HG03095 (cell line): ENCODE measurements around the gene CACNB4.
"Not testable (repeated sequence)": the region's sequence is repeated elsewhere in the genome, so short reads cannot be mapped to it uniquely, and the experiment has no call there.

Source experiments
- ATAC-seq: cut with Tn5 transposase; IDR thresholded peaks from one replicate; pipeline ENCODE4 v1.9.1; 2021; ENCODE audit warnings: moderate library complexity; ENCODE audit not compliant: unreplicated experiment

CACNB4 gene

DNA sequence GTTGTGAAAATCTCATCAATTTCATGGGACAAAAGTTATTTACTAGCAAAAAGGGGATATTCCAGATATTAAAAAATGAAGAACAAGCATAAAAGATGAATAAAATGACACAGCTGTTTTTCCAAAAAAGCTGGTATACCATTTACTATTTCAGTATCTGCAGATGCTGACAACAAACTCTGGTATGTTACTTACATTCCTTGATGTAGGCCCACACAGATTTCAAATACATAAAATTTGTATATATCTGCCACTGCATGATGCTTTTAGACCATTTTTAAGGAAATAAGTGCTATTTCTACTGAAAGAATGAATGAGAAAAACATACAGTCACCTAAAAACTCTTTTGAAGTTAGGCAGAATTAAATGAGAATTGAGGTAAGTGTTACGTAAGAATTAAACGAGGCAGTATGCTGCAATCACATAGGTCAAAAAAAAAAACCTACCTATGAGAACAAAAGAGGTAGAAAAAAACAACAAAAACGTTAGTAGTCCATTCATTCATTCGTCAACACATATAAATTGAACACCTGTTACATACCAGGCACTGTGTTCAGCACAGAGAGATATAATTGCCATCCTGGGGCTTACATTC lies 303.1 kb downstream of the CACNB4 start:
- no peak for ATAC-seq

GRCh38 chr2:151794422-151794821 lies 304.4 kb downstream of the CACNB4 start:
- ATAC-seq = not testable (repeated sequence)

GRCh38 chr2:151793123-151793522 lies 305.7 kb downstream of the CACNB4 start:
- ATAC-seq = no peak

DNA sequence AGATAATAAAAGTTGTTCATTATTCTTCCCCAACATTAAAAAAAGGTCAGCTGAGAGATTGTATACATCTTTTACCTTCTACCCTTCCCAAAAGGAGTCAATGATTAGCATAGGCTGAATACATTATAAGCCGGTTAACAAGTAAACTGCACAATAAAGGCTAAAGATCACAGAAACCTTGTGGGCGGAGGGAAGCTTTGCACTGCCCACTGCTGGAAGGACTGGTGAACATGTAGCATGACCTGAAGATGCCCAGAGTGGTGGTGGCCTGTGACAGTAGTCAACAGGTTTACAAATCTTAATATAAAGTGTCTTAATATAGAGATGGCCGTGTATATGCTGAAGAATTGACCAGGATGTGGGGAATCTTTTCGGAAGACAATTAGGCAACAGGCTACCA lies 306.3 kb downstream of the CACNB4 start:
- no peak for ATAC-seq

DNA sequence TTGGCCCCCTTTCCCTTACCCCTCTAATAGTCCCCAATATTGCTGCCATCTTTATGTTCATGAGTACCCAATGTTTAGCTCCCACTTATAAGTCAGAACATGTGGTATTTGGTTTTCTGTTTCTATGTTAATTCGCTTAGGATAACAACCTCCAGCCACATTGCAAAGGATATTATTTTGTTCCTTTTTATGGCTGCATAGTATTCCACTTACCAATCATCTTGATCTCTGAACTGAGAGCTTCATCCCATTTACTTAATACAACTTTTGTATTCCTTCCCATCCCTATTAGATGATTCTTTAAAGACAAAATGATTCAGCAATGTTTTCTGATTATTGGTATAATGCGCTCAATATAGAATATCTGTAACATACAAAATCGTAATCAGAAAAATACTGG lies 307.3 kb downstream of the CACNB4 start:
- no peak for ATAC-seq

DNA sequence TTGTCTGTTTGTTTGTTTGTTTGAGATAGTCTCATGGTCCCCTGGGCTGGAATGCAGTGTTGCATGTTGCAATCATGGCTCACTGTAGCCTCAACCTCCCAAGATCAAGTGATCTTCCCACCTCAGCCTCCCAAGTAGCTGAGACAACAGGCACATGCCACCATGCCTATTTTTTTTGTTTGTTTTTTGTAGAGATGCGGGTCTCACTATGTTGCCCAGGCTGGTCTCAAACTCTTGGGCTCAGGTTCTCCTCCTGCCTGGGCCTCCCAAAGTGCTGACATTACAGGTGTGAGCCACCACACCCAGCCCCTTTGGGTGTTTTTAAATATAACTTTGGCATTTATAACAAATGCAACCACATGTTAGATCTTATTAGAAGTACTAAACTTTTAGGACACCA lies 308.2 kb downstream of the CACNB4 start:
- ATAC-seq = no peak

GRCh38 chr2:151789055-151789834 lies 309.6 kb downstream of the CACNB4 start:
- ATAC-seq = no peak

GRCh38 chr2:151786483-151786882 lies 312.4 kb downstream of the CACNB4 start:
- no peak for ATAC-seq

DNA sequence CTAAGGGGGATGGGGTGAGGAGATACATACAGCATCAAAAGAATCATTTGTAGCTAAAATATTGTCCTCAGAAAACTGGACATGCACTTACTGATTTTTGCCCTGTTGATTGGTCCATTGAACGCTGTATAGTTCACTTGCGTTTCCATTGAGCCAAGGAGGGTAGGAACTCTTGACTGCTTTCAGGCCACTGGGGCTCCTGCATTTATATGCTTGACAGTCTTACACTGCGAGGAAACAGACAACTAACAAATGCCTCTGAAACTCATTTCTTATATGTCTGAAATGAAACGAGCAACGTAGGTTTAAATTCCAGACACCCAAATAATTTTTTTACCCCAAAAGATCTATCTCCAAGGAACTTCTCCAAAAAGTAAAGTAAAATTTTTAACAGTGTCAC lies 312.8 kb downstream of the CACNB4 start:
- ATAC-seq = no peak

GRCh38 chr2:151783133-151783520 lies 315.7 kb downstream of the CACNB4 start:
- no peak for ATAC-seq
